Stomach (tissue), 4 donors: Measurements from ENCODE around the gene BLTP2.
"Not testable (repeated sequence)": the region's sequence is repeated elsewhere in the genome, so short reads cannot be mapped to it uniquely, and the experiment has no call there.

ENCODE experiments used
- CTCF ChIP-seq, 7 experiments: fragments of 450-650 bp in 4 of 7; fragments of 200-600 bp in 3 of 7; sonication (generic) in 3 of 7; IDR thresholded peaks; one replicate each; pipeline ENCODE4 v1.5.1; 2016 to 2019; ENCODE audit warnings: antibody characterized with exemption in 7 of 7, control low read depth in 2 of 7, mild to moderate bottlenecking in 1 of 7
- EP300 ChIP-seq: sonication (generic); formaldehyde crosslinking; IDR thresholded peaks from one replicate; pipeline ENCODE4 v1.6.1; 2017; ENCODE audit warnings: antibody characterized with exemption
- POLR2A ChIP-seq, 4 donors: fragments of 450-650 bp; IDR thresholded peaks; one replicate each; pipeline ENCODE4 v1.6.1; 2016; ENCODE audit warnings: antibody characterized with exemption in 4 of 4, control low read depth in 2 of 4, mild to moderate bottlenecking in 1 of 4, moderate library complexity in 1 of 4

GRCh38 chr17:28658766-28659496, 14.0 kb upstream of the BLTP2 start:
- not testable (repeated sequence) for TF ChIP-seq CTCF (IDR thresholded peaks at IDR 0.05); POLR2A (IDR thresholded peaks at IDR 0.05); EP300
